Measurements from ENCODE around the gene MAP3K4.

DNA sequence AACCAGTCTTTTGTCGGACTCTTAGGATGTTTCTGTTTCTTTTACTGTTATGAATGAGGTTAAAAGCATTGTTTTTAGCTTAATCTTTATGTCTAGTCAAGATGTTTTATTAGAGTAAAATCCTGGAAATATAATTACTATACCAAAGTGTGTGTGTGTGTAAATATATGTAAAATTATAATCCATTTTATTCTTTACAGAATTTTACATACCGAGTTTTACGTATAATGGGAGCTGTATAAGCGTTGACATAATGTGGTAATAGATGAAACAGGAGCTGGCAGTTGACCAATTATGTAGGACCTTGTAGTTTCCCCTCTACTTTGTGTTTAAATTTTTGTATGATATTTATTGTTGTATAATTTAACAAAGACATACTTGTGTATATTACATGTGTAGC lies 16.7 kb downstream of the MAP3K4 start:
- TF ChIP-seq, protein P1, sequence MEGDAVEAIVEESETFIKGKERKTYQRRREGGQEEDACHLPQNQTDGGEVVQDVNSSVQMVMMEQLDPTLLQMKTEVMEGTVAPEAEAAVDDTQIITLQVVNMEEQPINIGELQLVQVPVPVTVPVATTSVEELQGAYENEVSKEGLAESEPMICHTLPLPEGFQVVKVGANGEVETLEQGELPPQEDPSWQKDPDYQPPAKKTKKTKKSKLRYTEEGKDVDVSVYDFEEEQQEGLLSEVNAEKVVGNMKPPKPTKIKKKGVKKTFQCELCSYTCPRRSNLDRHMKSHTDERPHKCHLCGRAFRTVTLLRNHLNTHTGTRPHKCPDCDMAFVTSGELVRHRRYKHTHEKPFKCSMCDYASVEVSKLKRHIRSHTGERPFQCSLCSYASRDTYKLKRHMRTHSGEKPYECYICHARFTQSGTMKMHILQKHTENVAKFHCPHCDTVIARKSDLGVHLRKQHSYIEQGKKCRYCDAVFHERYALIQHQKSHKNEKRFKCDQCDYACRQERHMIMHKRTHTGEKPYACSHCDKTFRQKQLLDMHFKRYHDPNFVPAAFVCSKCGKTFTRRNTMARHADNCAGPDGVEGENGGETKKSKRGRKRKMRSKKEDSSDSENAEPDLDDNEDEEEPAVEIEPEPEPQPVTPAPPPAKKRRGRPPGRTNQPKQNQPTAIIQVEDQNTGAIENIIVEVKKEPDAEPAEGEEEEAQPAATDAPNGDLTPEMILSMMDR (conservative IDR thresholded peaks at IDR 0.05; ENCODE audit: low read depth, low read length): no peak
- TF ChIP-seq EZH2phosphoT487 (IDR thresholded peaks at IDR 0.05; ENCODE audit: borderline replicate concordance, low read length): no peak
